GM12875 (cell line): ENCODE results near the gene CHST9.

Experiments
- H3K4me3 ChIP-seq: one replicate; pipeline ENCODE4 v1.5.1; 2011; ENCODE audit warnings: low read depth, low read length, control low read depth
- CTCF ChIP-seq: IDR thresholded peaks from 2 replicates; pipeline ENCODE4 v1.5.1; 2011; ENCODE audit warnings: low read depth, mild to moderate bottlenecking, control low read depth, inconsistent platforms, low read length, moderate library complexity, borderline replicate concordance; ENCODE audit not compliant: insufficient read depth

CHST9 gene

GRCh38 chr18:27057519-27058234 is 127.4 kb downstream of the CHST9 start:
- H3K4me3 ChIP-seq, result no peak overlapping the region
- no peak for TF ChIP-seq CTCF

GRCh38 chr18:27054926-27055325 is 130.2 kb downstream of the CHST9 start:
- no peak for TF ChIP-seq CTCF
- H3K4me3 ChIP-seq, result no peak overlapping the region

- TF ChIP-seq CTCF, result no peak
- no peak overlapping the region for H3K4me3 ChIP-seq
Observed at GRCh38 chr18:27049969-27050368, 135.1 kb downstream of the CHST9 start.

- no peak for TF ChIP-seq CTCF
- no peak overlapping the region for H3K4me3 ChIP-seq
Observed at GRCh38 chr18:27045342-27045741, 139.8 kb downstream of the CHST9 start.

GRCh38 chr18:27042177-27042576 is 142.9 kb downstream of the CHST9 start:
- TF ChIP-seq CTCF, result no peak
- no peak overlapping the region for H3K4me3 ChIP-seq

- H3K4me3 ChIP-seq, result no peak overlapping the region
- no peak for TF ChIP-seq CTCF
Observed at GRCh38 chr18:27040796-27041195, 144.3 kb downstream of the CHST9 start.

- H3K4me3 ChIP-seq, result no peak overlapping the region
Observed at GRCh38 chr18:27033722-27034121, 151.4 kb downstream of the CHST9 start.

More at GRCh38 chr18:27033722-27034121, 151.4 kb downstream of the CHST9 start:
- TF ChIP-seq CTCF, result no peak
